H1 (cell line): ENCODE measurements around the gene TERB1. TPM values are rescaled to one million over a fixed set of nuclear protein-coding genes. Genes with fewer than 3 reads are reported as not detected.

Source experiments
- ATF2 ChIP-seq: IDR thresholded peaks from 2 replicates; pipeline ENCODE4 v1.6.1; 2012; ENCODE audit warnings: low read length, inconsistent platforms
- CHD7 ChIP-seq: fragments of 300-600 bp; sonication (generic); IDR thresholded peaks from 2 replicates; pipeline ENCODE4 v1.7.1; 2012; ENCODE audit warnings: low read length, moderate library complexity, mild to moderate bottlenecking, inconsistent platforms; ENCODE audit not compliant: insufficient replicate concordance
- CTCF ChIP-seq, 3 experiments: IDR thresholded peaks; 1 replicate in 2 of 3; 2 replicates in 1 of 3; pipeline versions ENCODE4 v1.5.1 to v1.6.1; 2011; ENCODE audit warnings: low read length in 3 of 3, mild to moderate bottlenecking in 3 of 3, inconsistent platforms in 2 of 3, low read depth in 1 of 3, moderate library complexity in 1 of 3; ENCODE audit not compliant: insufficient read depth in 1 of 3; ENCODE audit errors: control extremely low read depth in 1 of 3
- EZH2 ChIP-seq: fragments of 200-600 bp; sonication (generic); IDR thresholded peaks from 2 replicates; pipeline ENCODE4 v1.7.1; 2012; ENCODE audit warnings: low read depth, mild to moderate bottlenecking, moderate library complexity, low read length, inconsistent platforms; ENCODE audit not compliant: severe bottlenecking
- SP1 ChIP-seq: IDR thresholded peaks from 2 replicates; pipeline ENCODE4 v1.6.1; 2011; ENCODE audit warnings: low read depth, low read length
- SRF ChIP-seq: IDR thresholded peaks from 2 replicates; pipeline ENCODE4 v1.6.1; 2011; ENCODE audit warnings: mild to moderate bottlenecking, low read depth, low read length, moderate library complexity
- polyA plus RNA-seq, 7 experiments: library from polyadenylated mRNA; depleted of rRNA in 3 of 7; stranded (reverse) in 5 of 7; unstranded in 2 of 7; fragments of >200 nt in 5 of 7; fragments of 200-250 nt in 2 of 7; gene quantifications; 1 replicate in 5 of 7; 2 replicates in 1 of 7; 4 replicates in 1 of 7; pipeline versions ENCODE4 v1.2.1 to v1.2.3, GENCODE V29; 2011 to 2013; ENCODE audit warnings: missing spikeins in 2 of 7, mixed read lengths in 2 of 7
- total RNA-seq: library from RNA; stranded (reverse); fragmentation: NEBNext Ultra II Directional; extraction: Animal tissue kit (Norgen Biotek cat#: 25700); gene quantifications from 2 replicates; pipeline ENCODE4 v1.2.1, GENCODE V29; 2021

TERB1 gene
- total and polyA plus RNA-seq, 2 of the 8 experiments (the other 6 are each of a cell fraction or from before 2014, with no cell fraction given): not detected

- TF ChIP-seq CHD7 (no peak), ATF2 (no peak), SP1 (no peak), SRF (no peak), CTCF (IDR thresholded peaks at IDR 0.05; ENCODE audit: control extremely low read depth in 1 of 3, insufficient read depth in 1 of 3, low read depth in 1 of 3, low read length in 3 of 3) (peak; percentile 71 to 96 (median 74)), EZH2 (no peak)
Observed at GRCh38 chr16:66751303-66751991, 49.9 kb downstream of the TERB1 start, which contains the start of gene DYNC1LI2 (continued).
